Measurements from ENCODE around the gene IL23R.

DNA sequence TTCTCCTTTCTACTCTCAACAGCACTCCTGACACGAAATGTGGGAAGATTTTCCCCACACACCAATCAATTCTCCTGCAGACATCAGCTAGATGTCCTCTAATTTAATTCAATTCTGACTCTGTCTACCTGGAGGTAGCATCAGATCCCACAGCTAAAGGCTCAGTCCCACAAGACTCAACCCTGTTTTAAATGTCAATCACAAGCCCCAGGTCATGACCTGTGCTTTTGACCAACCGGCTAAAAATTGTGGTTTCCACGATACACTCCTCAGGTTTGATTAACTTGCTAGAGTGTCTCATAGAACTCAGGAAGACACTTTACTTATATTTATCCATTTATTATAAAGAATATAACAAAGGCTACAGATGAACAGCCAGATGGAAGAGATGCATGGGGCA, 27.4 kb downstream of the IL23R start:
- TF ChIP-seq POLR2A (IDR thresholded peaks at IDR 0.05; ENCODE audit: low read depth, low read length) (no peak), GATA2 (IDR thresholded peaks at IDR 0.05; ENCODE audit: insufficient read depth, insufficient read length, low read depth, low read length) (no peak)
